Ovary (tissue), 3 donors: ENCODE measurements around the gene CNNM2.

Source experiments
- EP300 ChIP-seq: sonication (generic); formaldehyde crosslinking; IDR thresholded peaks from one replicate; pipeline ENCODE4 v1.6.1; 2017; ENCODE audit warnings: antibody characterized with exemption
- POLR2A ChIP-seq: fragments of 450-650 bp; IDR thresholded peaks from one replicate; pipeline ENCODE4 v1.6.1; 2017; ENCODE audit warnings: antibody characterized with exemption, mild to moderate bottlenecking, moderate library complexity
- TF ChIP-seq, protein P1 (sequence below), 3 donors: fragments of 450-650 bp in 2 of 3; fragments of 200-600 bp in 1 of 3; IDR thresholded peaks; one replicate each; pipeline versions ENCODE4 v1.5.1 to v1.8.0; 2016 to 2022; ENCODE audit warnings: antibody characterized with exemption in 3 of 3, mild to moderate bottlenecking in 1 of 3
- donor health status: DM: no; HTN: no; CAD: no.

DNA sequence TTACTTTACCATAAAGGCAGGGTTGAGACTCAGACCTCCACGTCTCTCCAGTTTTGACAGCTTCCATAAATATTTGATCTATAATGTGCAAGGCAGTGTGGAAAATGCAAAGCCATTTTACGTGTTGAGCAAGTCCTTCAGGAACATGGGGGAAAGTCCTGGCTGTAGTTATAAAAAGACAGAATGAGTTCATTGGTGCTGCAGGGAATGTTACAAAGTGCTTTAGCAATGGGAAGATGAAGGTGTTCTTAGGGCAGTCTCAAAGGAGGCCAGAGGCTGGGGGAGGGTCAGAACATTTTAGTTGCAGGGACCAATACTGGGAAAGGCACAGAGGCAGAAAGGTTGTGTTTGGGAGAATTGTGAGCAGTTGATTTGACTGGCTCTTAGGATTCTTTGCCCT is 27.9 kb downstream of the CNNM2 start:
- TF ChIP-seq, protein P1, sequence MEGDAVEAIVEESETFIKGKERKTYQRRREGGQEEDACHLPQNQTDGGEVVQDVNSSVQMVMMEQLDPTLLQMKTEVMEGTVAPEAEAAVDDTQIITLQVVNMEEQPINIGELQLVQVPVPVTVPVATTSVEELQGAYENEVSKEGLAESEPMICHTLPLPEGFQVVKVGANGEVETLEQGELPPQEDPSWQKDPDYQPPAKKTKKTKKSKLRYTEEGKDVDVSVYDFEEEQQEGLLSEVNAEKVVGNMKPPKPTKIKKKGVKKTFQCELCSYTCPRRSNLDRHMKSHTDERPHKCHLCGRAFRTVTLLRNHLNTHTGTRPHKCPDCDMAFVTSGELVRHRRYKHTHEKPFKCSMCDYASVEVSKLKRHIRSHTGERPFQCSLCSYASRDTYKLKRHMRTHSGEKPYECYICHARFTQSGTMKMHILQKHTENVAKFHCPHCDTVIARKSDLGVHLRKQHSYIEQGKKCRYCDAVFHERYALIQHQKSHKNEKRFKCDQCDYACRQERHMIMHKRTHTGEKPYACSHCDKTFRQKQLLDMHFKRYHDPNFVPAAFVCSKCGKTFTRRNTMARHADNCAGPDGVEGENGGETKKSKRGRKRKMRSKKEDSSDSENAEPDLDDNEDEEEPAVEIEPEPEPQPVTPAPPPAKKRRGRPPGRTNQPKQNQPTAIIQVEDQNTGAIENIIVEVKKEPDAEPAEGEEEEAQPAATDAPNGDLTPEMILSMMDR (IDR thresholded peaks at IDR 0.05) = no peak
- TF ChIP-seq EP300 (no peak), POLR2A (no peak)
